ENCODE data around the gene CLEC2D. TPM values are rescaled to one million over a fixed set of nuclear protein-coding genes. Genes with fewer than 3 reads are reported as not detected.

CLEC2D gene
- total RNA-seq, 1 experiment from 2014 or later, result 32.6 TPM

DNA sequence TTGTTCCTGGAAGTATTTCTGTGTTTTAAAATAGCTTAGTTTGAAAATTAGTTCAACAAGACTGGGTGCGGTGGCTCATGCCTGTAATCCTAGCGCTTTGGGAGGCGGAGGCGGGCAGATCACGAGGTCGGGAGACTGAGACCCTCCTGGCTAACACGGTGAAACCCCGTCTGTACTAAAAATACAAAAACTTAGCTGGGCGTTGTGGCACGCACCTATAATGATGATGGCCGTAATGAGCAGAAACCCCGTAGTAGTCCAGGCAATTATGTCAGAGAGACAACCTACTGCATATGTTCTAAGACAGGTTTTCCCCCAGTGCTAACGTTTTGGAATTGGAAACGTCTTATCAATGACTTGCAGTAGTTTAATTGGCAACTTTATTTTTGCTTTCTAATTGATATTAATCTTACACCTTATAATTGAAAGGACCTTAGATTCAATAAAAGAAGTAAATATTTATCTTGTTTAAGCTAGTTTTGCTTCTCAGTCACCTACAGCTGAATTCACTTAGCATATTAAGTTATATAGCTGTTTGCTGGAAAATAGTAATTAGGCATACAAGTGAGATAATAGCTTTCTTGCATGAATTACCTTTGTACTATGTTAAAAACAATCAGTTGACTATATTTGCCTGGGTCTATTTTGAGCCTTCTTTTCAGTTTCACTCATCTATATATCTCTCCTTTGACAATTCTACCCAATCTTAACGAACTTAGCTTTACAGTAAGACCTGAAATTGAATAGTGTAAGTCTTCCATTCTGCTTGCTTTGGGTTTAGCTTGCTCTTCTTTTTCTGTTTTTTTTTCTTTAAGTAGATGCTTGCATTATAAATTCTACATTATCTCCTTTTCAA lies 47.8 kb downstream of the CLEC2D start:
- Histone ChIP-seq H4K20me1 (ENCODE audit: insufficient read depth) (no peaks in the 10 kb centered on the region), H3K27ac (no peak overlapping the region), H2AFZ (no peak overlapping the region), H3K4me2 (no peak overlapping the region), H3K27me3 (ENCODE audit: insufficient read depth, low read depth) (no peaks in the 10 kb centered on the region), H3K9me2 (ENCODE audit: insufficient read depth) (0 out of 2 replicates have a peak, but pooled peaks cover under 1% of the 10 kb centered on the region), H3K36me3 (ENCODE audit: low read depth) (no peaks in the 10 kb centered on the region), H3F3A (ENCODE audit: insufficient read depth, low read depth) (peaks cover 17% of the 10 kb centered on the region), H3K9me3 (ENCODE audit: insufficient read depth, low read depth) (no peaks in the 10 kb centered on the region), H3K4me1 (replicated peaks; ENCODE audit: insufficient read depth) (peaks cover 16% of the 10 kb centered on the region), H3K4me3 (no peak overlapping the region), H3K79me2 (ENCODE audit: low read depth) (no peaks in the 10 kb centered on the region)
- DNase-seq, result no peak
- no TSS peak for BruUV-seq (replicated peaks)
- ChIA-PET POLR2A (ENCODE audit: unreplicated experiment) (no interaction called here), CTCF (interaction anchor here (0.6 to 0.9 kb wide), 3 partner anchors 9 to 648 kb away, joined by 3 to 4 read pairs (median 3); no protein-coding TSS in a partner anchor)
- intact Hi-C loops (cut with micrococcal nuclease; ENCODE audit: unreplicated experiment), result no loop called here
- TF ChIP-seq EZH2 (IDR thresholded peaks at IDR 0.05; ENCODE audit: low read depth), result no peak
- TF ChIP-seq, protein P1, sequence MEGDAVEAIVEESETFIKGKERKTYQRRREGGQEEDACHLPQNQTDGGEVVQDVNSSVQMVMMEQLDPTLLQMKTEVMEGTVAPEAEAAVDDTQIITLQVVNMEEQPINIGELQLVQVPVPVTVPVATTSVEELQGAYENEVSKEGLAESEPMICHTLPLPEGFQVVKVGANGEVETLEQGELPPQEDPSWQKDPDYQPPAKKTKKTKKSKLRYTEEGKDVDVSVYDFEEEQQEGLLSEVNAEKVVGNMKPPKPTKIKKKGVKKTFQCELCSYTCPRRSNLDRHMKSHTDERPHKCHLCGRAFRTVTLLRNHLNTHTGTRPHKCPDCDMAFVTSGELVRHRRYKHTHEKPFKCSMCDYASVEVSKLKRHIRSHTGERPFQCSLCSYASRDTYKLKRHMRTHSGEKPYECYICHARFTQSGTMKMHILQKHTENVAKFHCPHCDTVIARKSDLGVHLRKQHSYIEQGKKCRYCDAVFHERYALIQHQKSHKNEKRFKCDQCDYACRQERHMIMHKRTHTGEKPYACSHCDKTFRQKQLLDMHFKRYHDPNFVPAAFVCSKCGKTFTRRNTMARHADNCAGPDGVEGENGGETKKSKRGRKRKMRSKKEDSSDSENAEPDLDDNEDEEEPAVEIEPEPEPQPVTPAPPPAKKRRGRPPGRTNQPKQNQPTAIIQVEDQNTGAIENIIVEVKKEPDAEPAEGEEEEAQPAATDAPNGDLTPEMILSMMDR (conservative IDR thresholded peaks at IDR 0.05), result no peak

DNA sequence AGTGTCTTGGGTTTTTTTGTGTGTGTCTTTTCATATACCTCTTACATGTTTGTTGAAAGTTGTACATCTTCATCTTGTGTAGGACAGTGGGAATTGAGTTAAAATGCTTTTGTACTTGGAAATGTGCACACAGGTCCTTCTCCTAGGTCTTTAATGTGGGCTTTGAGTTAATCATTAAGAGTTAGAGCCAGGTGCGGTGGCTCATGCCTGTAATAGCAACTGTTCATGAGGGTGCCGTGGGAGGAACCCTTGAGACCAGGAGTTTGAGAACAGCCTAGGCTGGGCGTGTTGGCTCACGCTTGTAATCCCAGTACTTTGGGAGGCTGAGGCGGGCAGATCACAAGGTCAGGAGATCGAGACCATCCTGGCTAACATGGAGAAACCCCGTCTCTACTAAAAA lies 49.5 kb downstream of the CLEC2D start:
- Histone ChIP-seq H3K4me3 (no peak overlapping the region), H4K20me1 (ENCODE audit: insufficient read depth) (no peaks in the 10 kb centered on the region), H3K79me2 (ENCODE audit: low read depth) (no peaks in the 10 kb centered on the region), H3K4me1 (replicated peaks; ENCODE audit: insufficient read depth) (peaks cover 25% of the 10 kb centered on the region), H2AFZ (no peak overlapping the region), H3K4me2 (no peak overlapping the region), H3K9me3 (ENCODE audit: insufficient read depth, low read depth) (no peaks in the 10 kb centered on the region), H3K27me3 (ENCODE audit: insufficient read depth, low read depth) (no peaks in the 10 kb centered on the region), H3K9me2 (ENCODE audit: insufficient read depth) (peaks cover 8% of the 10 kb centered on the region; the same call in 1 of the 2 replicates), H3K27ac (no peak overlapping the region), H3K36me3 (ENCODE audit: low read depth) (no peaks in the 10 kb centered on the region), H3F3A (ENCODE audit: insufficient read depth, low read depth) (peaks cover 25% of the 10 kb centered on the region)
- no TSS peak for BruUV-seq (replicated peaks)
- intact Hi-C loops (cut with micrococcal nuclease; ENCODE audit: unreplicated experiment), result no loop called here
- no peak for DNase-seq
- CTCF ChIA-PET, result no interaction called here
- no peak for TF ChIP-seq EZH2 (IDR thresholded peaks at IDR 0.05; ENCODE audit: low read depth)
- POLR2A ChIA-PET (ENCODE audit: unreplicated experiment), result no interaction called here

DNA sequence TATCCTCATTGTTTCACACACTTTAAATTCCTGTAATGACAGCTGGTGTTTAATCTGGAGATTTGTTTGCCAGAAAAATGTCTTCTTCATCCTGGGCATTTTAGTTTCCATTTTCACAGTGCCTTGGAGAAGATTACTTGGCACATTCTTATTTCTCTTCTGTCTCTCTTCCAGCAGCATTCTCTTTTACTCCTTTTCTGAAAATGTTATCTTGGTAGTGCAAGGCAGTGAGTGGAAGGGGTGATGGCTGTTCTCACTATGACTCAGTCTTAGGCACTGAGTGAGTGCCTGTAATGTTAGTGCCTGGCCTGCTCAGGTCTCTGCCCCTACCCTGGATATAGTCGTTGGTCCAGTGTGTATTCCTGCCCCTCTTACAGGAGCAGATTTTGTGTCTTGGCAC lies 50.3 kb downstream of the CLEC2D start:
- Histone ChIP-seq H3K79me2 (ENCODE audit: low read depth) (no peaks in the 10 kb centered on the region), H3F3A (ENCODE audit: insufficient read depth, low read depth) (peaks cover 25% of the 10 kb centered on the region), H3K9me2 (ENCODE audit: insufficient read depth) (peaks cover 8% of the 10 kb centered on the region; the same call in 1 of the 2 replicates), H3K27ac (no peak overlapping the region), H3K4me1 (replicated peaks; ENCODE audit: insufficient read depth) (peaks cover 25% of the 10 kb centered on the region), H3K4me3 (no peak overlapping the region), H3K9me3 (ENCODE audit: insufficient read depth, low read depth) (peaks cover 6% of the 10 kb centered on the region; the same call in 1 of the 2 replicates), H4K20me1 (ENCODE audit: insufficient read depth) (no peaks in the 10 kb centered on the region), H3K4me2 (no peak overlapping the region), H2AFZ (no peak overlapping the region), H3K27me3 (ENCODE audit: insufficient read depth, low read depth) (no peaks in the 10 kb centered on the region), H3K36me3 (ENCODE audit: low read depth) (no peaks in the 10 kb centered on the region)
- BruUV-seq (replicated peaks), result no TSS peak
- TF ChIP-seq, protein P1 (conservative IDR thresholded peaks at IDR 0.05), result no peak
- no peak for TF ChIP-seq EZH2 (IDR thresholded peaks at IDR 0.05; ENCODE audit: low read depth)
- intact Hi-C loops (cut with micrococcal nuclease; ENCODE audit: unreplicated experiment), result loop anchor here (5.0 kb wide), 1 partner anchor 47 kb away; no protein-coding TSS in a partner anchor
- DNase-seq, result no peak
- ChIA-PET CTCF (no interaction called here), POLR2A (ENCODE audit: unreplicated experiment) (no interaction called here)

Measured in PC-9 (cell line).